Tibial nerve (tissue), 4 donors: ENCODE results near the gene S100A14.

Source experiments
- EP300 ChIP-seq, 2 donors: sonication (generic); formaldehyde crosslinking; IDR thresholded peaks; one replicate each; pipeline ENCODE4 v1.6.1; 2017; ENCODE audit warnings: antibody characterized with exemption in 2 of 2, mild to moderate bottlenecking in 1 of 2
- POLR2A ChIP-seq, 2 donors: fragments of 450-650 bp; IDR thresholded peaks; one replicate each; pipeline ENCODE4 v1.6.1; 2017; ENCODE audit warnings: antibody characterized with exemption in 2 of 2, mild to moderate bottlenecking in 2 of 2, moderate library complexity in 2 of 2
- TF ChIP-seq, protein P1 (sequence below), 5 experiments: fragments of 200-600 bp in 3 of 5; fragments of 450-650 bp in 2 of 5; sonication (generic) in 3 of 5; IDR thresholded peaks; one replicate each; pipeline ENCODE4 v1.5.1; 2016 to 2019; ENCODE audit warnings: antibody characterized with exemption in 5 of 5, mild to moderate bottlenecking in 3 of 5, moderate library complexity in 2 of 5

DNA sequence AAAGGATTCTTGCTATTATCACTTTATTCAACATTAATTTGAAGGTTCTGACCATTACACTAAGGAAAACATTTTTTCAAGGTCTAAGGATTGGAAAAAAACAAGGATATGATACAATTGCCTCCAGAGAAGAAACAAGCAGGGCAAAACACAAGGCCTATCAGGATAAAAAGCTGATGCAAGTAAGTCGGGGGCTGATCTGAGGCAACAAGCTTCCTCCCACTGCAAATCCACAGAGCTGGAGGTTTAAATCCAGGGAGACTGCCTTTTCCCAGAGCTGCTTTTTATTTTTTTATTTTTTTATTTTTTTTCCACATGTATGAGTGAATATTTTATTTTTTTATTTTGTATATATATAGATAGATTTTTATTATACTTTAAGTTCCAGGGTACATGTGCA lies 31.1 kb downstream of the S100A14 start:
- TF ChIP-seq, protein P1, sequence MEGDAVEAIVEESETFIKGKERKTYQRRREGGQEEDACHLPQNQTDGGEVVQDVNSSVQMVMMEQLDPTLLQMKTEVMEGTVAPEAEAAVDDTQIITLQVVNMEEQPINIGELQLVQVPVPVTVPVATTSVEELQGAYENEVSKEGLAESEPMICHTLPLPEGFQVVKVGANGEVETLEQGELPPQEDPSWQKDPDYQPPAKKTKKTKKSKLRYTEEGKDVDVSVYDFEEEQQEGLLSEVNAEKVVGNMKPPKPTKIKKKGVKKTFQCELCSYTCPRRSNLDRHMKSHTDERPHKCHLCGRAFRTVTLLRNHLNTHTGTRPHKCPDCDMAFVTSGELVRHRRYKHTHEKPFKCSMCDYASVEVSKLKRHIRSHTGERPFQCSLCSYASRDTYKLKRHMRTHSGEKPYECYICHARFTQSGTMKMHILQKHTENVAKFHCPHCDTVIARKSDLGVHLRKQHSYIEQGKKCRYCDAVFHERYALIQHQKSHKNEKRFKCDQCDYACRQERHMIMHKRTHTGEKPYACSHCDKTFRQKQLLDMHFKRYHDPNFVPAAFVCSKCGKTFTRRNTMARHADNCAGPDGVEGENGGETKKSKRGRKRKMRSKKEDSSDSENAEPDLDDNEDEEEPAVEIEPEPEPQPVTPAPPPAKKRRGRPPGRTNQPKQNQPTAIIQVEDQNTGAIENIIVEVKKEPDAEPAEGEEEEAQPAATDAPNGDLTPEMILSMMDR (IDR thresholded peaks at IDR 0.05): no peak
- no peak for TF ChIP-seq POLR2A (IDR thresholded peaks at IDR 0.05)
- TF ChIP-seq EP300 (IDR thresholded peaks at IDR 0.05): no peak
